ENCODE measurements around the gene ARL17B.
A peak's percentile ranks its signal among the peaks of the same experiment; 100 is the strongest.
"Not testable (repeated sequence)": the region's sequence is repeated elsewhere in the genome, so short reads cannot be mapped to it uniquely, and the experiment has no call there.

Gene ARL17B

GRCh38 chr17:46290906-46291546, 70.5 kb downstream of the ARL17B start:
- DNase-seq (ENCODE audit: low read depth in 2 of 2) = not testable (repeated sequence)

- not testable (repeated sequence) for DNase-seq (ENCODE audit: low read depth in 2 of 2)
These were observed 74.0 kb downstream of the ARL17B start for GRCh38 chr17:46287587-46287986.

GRCh38 chr17:46286764-46287221, 74.8 kb downstream of the ARL17B start:
- peak in 1 of 2 donors; percentile 53 for DNase-seq (ENCODE audit: low read depth in 2 of 2)

GRCh38 chr17:46285500-46285899, 76.1 kb downstream of the ARL17B start:
- not testable (repeated sequence) for DNase-seq (ENCODE audit: low read depth in 2 of 2)

- DNase-seq (ENCODE audit: low read depth in 2 of 2) = peak in 1 of 2 donors; percentile 66
These were observed 77.1 kb downstream of the ARL17B start for GRCh38 chr17:46284467-46284866.

GRCh38 chr17:46282635-46283034, 78.9 kb downstream of the ARL17B start:
- not testable (repeated sequence) for DNase-seq (ENCODE audit: low read depth in 2 of 2)

GRCh38 chr17:46281336-46281735, 80.2 kb downstream of the ARL17B start:
- not testable (repeated sequence) for DNase-seq (ENCODE audit: low read depth in 2 of 2)

GRCh38 chr17:46276728-46277479, 84.7 kb downstream of the ARL17B start:
- not testable (repeated sequence) for DNase-seq (ENCODE audit: low read depth in 2 of 2)

- no peak for DNase-seq (ENCODE audit: low read depth in 2 of 2)
These were observed 87.3 kb downstream of the ARL17B start for GRCh38 chr17:46274238-46274637.

- no peak for DNase-seq (ENCODE audit: low read depth in 2 of 2)
These were observed 87.9 kb downstream of the ARL17B start for GRCh38 chr17:46273541-46274236.

GRCh38 chr17:46270032-46270431, 91.5 kb downstream of the ARL17B start:
- DNase-seq (ENCODE audit: low read depth in 2 of 2) = no peak

GRCh38 chr17:46266656-46267544, 94.7 kb downstream of the ARL17B start:
- peak; percentile 59 to 83 for DNase-seq (ENCODE audit: low read depth in 2 of 2)

GRCh38 chr17:46266063-46266655, 95.4 kb downstream of the ARL17B start:
- DNase-seq (ENCODE audit: low read depth in 2 of 2) = not testable (repeated sequence)

GRCh38 chr17:46264456-46265198, 96.9 kb downstream of the ARL17B start:
- no peak for DNase-seq (ENCODE audit: low read depth in 2 of 2)

GRCh38 chr17:46262271-46262670, 99.3 kb downstream of the ARL17B start:
- DNase-seq (ENCODE audit: low read depth in 2 of 2) = no peak

- not testable (repeated sequence) for DNase-seq (ENCODE audit: low read depth in 2 of 2)
These were observed 101.5 kb downstream of the ARL17B start for GRCh38 chr17:46259845-46260661.

- not testable (repeated sequence) for DNase-seq (ENCODE audit: low read depth in 2 of 2)
These were observed 105.2 kb downstream of the ARL17B start for GRCh38 chr17:46256369-46256768.

GRCh38 chr17:46254215-46254614, 107.4 kb downstream of the ARL17B start:
- not testable (repeated sequence) for DNase-seq (ENCODE audit: low read depth in 2 of 2)

GRCh38 chr17:46253722-46254121, 107.8 kb downstream of the ARL17B start:
- DNase-seq (ENCODE audit: low read depth in 2 of 2) = peak; percentile 61 to 69
